Activated T-helper 1 cell treated with Interleukin-2 at 50 U/mL for 16 hours (primary cell): ENCODE data around the gene TARBP2.
A peak's percentile ranks its signal among the peaks of the same experiment; 100 is the strongest.

Experiments
- DNase-seq: peaks from one replicate; pipeline ENCODE4 v3.0.0-alpha.2; 2020; ENCODE audit warnings: low read depth

TARBP2 gene

GRCh38 chr12:53495903-53496751 is 5.0 kb upstream of the TARBP2 start:
- no peak for DNase-seq

- no peak for DNase-seq
Measured at GRCh38 chr12:53496752-53497032, 4.4 kb upstream of the TARBP2 start.

GRCh38 chr12:53497461-53497860 is 3.6 kb upstream of the TARBP2 start:
- no peak for DNase-seq

GRCh38 chr12:53498235-53498630 is 2.9 kb upstream of the TARBP2 start:
- DNase-seq, result no peak

GRCh38 chr12:53499266-53500141 is 1.6 kb upstream of the TARBP2 start, which contains the start of gene MAP3K12:
TSS of gene MAP3K12 (minus strand) at chr12:53499458. CDS start at chr12:53487391, 12,067 bp downstream.
- peak; percentile 42 for DNase-seq

GRCh38 chr12:53500142-53500775 is 824 bp upstream of the TARBP2 start:
- no peak for DNase-seq

- DNase-seq, result no peak
Measured at GRCh38 chr12:53501615-53502181, 615 bp downstream of the TARBP2 start.

GRCh38 chr12:53502331-53502730 is 1.2 kb downstream of the TARBP2 start:
- DNase-seq, result no peak

GRCh38 chr12:53502983-53503728 is 2.1 kb downstream of the TARBP2 start:
- no peak for DNase-seq

GRCh38 chr12:53504004-53504920 is 3.2 kb downstream of the TARBP2 start:
- no peak for DNase-seq

- no peak for DNase-seq
Measured at GRCh38 chr12:53505086-53505485, 4.0 kb downstream of the TARBP2 start.

GRCh38 chr12:53505555-53506449 is 4.7 kb downstream of the TARBP2 start:
- DNase-seq, result no peak

GRCh38 chr12:53506450-53506785 is 5.3 kb downstream of the TARBP2 start:
- no peak for DNase-seq

- DNase-seq, result no peak
Measured at GRCh38 chr12:53506881-53507602, 6.0 kb downstream of the TARBP2 start, which contains the start of gene NPFF. TSS of gene NPFF (minus strand) at chr12:53507484. CDS start at chr12:53507474, 10 bp downstream.

- DNase-seq, result no peak
Measured at GRCh38 chr12:53507603-53507885, 6.5 kb downstream of the TARBP2 start.

- peak; percentile 68 for DNase-seq
Measured at GRCh38 chr12:53508534-53509170, 7.6 kb downstream of the TARBP2 start.

- DNase-seq, result no peak
Measured at GRCh38 chr12:53510181-53510812, 9.2 kb downstream of the TARBP2 start.
